ENCODE data around the gene STX1B. TPM values are rescaled to one million over a fixed set of nuclear protein-coding genes. Genes with fewer than 3 reads are reported as not detected.

The STX1B gene
- total RNA-seq, 1 experiment from 2014 or later, result 3.7 TPM

- POLR2A ChIA-PET, result no interaction called here
- in situ Hi-C loops (cut with HindIII; ENCODE audit: low pct_unique_long_range_greater_than_20kb, low sequenced_read_pairs), result no loop called here
These were observed 22.6 kb upstream of the STX1B start, which contains the start of gene STX4 for GRCh38 chr16:31032736-31033708. Gene STX4 (plus strand): TSS chr16:31033558. CDS start chr16:31033806, 248 bp downstream.

DNA sequence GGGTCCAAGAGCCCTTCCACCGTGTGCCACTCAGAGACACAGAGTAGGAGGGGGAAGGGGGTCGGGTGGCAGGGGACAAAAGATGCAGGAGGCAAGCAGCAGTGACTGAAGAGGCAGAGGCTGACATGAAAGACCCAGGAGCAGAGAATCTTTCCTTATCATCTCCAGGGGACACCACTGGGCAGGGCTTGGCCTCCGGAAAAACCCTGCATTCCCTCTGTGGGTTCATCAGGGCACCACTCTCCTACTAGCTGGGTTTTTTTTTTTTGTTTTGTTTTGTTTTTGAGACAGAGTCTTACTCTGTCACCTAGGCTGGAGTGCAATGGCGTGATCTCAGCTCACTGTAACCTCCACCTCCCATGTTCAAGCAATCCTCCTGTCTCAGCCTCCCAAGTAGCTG lies 20.8 kb upstream of the STX1B start:
- no peaks in the 10 kb centered on the region for H3K36me3 ChIP-seq (ENCODE audit: control insufficient read depth, insufficient read depth, low read length)
- in situ Hi-C loops (cut with HindIII; ENCODE audit: low pct_unique_long_range_greater_than_20kb, low sequenced_read_pairs), result no loop called here
- CTCF ChIA-PET, result no interaction called here
- BruUV-seq (replicated peaks), result no TSS peak
- no peaks in the 10 kb centered on the region for H3K9me3 ChIP-seq (ENCODE audit: control insufficient read depth, insufficient read depth, low read depth, low read length)
- H3K27me3 ChIP-seq (ENCODE audit: control insufficient read depth, insufficient read depth, low read length), result no peaks in the 10 kb centered on the region
- TF ChIP-seq, protein P1, sequence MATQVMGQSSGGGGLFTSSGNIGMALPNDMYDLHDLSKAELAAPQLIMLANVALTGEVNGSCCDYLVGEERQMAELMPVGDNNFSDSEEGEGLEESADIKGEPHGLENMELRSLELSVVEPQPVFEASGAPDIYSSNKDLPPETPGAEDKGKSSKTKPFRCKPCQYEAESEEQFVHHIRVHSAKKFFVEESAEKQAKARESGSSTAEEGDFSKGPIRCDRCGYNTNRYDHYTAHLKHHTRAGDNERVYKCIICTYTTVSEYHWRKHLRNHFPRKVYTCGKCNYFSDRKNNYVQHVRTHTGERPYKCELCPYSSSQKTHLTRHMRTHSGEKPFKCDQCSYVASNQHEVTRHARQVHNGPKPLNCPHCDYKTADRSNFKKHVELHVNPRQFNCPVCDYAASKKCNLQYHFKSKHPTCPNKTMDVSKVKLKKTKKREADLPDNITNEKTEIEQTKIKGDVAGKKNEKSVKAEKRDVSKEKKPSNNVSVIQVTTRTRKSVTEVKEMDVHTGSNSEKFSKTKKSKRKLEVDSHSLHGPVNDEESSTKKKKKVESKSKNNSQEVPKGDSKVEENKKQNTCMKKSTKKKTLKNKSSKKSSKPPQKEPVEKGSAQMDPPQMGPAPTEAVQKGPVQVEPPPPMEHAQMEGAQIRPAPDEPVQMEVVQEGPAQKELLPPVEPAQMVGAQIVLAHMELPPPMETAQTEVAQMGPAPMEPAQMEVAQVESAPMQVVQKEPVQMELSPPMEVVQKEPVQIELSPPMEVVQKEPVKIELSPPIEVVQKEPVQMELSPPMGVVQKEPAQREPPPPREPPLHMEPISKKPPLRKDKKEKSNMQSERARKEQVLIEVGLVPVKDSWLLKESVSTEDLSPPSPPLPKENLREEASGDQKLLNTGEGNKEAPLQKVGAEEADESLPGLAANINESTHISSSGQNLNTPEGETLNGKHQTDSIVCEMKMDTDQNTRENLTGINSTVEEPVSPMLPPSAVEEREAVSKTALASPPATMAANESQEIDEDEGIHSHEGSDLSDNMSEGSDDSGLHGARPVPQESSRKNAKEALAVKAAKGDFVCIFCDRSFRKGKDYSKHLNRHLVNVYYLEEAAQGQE (IDR thresholded peaks at IDR 0.05; ENCODE audit: insufficient read depth in 1 of 2, low read depth in 2 of 2, low read length in 1 of 2), result no peak
- TF ChIP-seq TCF7L2 (IDR thresholded peaks at IDR 0.05; ENCODE audit: low read depth, low read length) (no peak), POLR2AphosphoS5 (IDR thresholded peaks at IDR 0.05; ENCODE audit: low read depth, low read length) (no peak)
- ATAC-seq (no peak), DNase-seq (ENCODE audit: low read depth, low spot score) (no peak)
- intact Hi-C loops (cut with micrococcal nuclease; ENCODE audit: unreplicated experiment), result loop anchor here (10.0 kb wide), 1 partner anchor 64 kb away; the partner anchor contains the start of gene VKORC1
- POLR2A ChIA-PET, result interaction anchor here (0.6 kb wide), 1 partner anchor 34 kb away, joined by 3 read pairs; no protein-coding TSS in a partner anchor
- H3K4me3 ChIP-seq (ENCODE audit: low read depth in 2 of 2, low read length in 2 of 2), result no peak overlapping the region
- H3K27ac ChIP-seq (ENCODE audit: low read length), result no peak overlapping the region
- peaks cover 7% of the 10 kb centered on the region; the same call in 1 of the 2 replicates for H3K4me1 ChIP-seq (ENCODE audit: control insufficient read depth, insufficient read depth, low read length)

More at GRCh38 chr16:31032736-31033708, 22.6 kb upstream of the STX1B start, which contains the start of gene STX4:
- Histone ChIP-seq H3K9me3 (ENCODE audit: control insufficient read depth, insufficient read depth, low read depth, low read length) (no peaks in the 10 kb centered on the region), H3K27me3 (ENCODE audit: control insufficient read depth, insufficient read depth, low read length) (no peaks in the 10 kb centered on the region), H3K4me1 (ENCODE audit: control insufficient read depth, insufficient read depth, low read length) (peaks cover 7% of the 10 kb centered on the region; the same call in 1 of the 2 replicates), H3K36me3 (ENCODE audit: control insufficient read depth, insufficient read depth, low read length) (no peaks in the 10 kb centered on the region), H3K27ac (ENCODE audit: low read length) (peak within 1 kb of the TSS; percentile 94), H3K4me3 (ENCODE audit: low read depth in 2 of 2, low read length in 2 of 2) (peak within 1 kb of the TSS; percentile 85 to 98)
- ATAC-seq, result peak; percentile 89
- DNase-seq (ENCODE audit: low read depth, low spot score), result peak; percentile 96
- TSS peak; percentile 90 for BruUV-seq (replicated peaks)
- CTCF ChIA-PET, result no interaction called here
- TF ChIP-seq, protein P2, sequence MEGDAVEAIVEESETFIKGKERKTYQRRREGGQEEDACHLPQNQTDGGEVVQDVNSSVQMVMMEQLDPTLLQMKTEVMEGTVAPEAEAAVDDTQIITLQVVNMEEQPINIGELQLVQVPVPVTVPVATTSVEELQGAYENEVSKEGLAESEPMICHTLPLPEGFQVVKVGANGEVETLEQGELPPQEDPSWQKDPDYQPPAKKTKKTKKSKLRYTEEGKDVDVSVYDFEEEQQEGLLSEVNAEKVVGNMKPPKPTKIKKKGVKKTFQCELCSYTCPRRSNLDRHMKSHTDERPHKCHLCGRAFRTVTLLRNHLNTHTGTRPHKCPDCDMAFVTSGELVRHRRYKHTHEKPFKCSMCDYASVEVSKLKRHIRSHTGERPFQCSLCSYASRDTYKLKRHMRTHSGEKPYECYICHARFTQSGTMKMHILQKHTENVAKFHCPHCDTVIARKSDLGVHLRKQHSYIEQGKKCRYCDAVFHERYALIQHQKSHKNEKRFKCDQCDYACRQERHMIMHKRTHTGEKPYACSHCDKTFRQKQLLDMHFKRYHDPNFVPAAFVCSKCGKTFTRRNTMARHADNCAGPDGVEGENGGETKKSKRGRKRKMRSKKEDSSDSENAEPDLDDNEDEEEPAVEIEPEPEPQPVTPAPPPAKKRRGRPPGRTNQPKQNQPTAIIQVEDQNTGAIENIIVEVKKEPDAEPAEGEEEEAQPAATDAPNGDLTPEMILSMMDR (IDR thresholded peaks at IDR 0.05), result no peak
- peak; percentile 58; the same call in 1 of the 2 replicates for TF ChIP-seq POLR2AphosphoS5 (IDR thresholded peaks at IDR 0.05; ENCODE audit: low read depth, low read length)
- 0 out of 2 replicates have a peak, but pooled peaks have one; percentile 49 for TF ChIP-seq SIN3A (IDR thresholded peaks at IDR 0.05; ENCODE audit: borderline replicate concordance, insufficient read depth, low read depth, low read length)
- TF ChIP-seq TCF7L2 (IDR thresholded peaks at IDR 0.05; ENCODE audit: low read depth, low read length), result no peak
- intact Hi-C loops (cut with micrococcal nuclease; ENCODE audit: unreplicated experiment), result loop anchor here (10.0 kb wide), 1 partner anchor 62 kb away; the partner anchor contains the start of gene VKORC1

Measured in Panc1 (cell line).